HepG2 (cell line): ENCODE measurements around the gene RAN. TPM values are rescaled to one million over a fixed set of nuclear protein-coding genes. Genes with fewer than 3 reads are reported as not detected.
A peak's percentile ranks its signal among the peaks of the same experiment; 100 is the strongest.

Experiments
- CEBPG ChIP-seq: IDR thresholded peaks from 2 replicates; pipeline ENCODE4 v1.6.1; 2016
- DNMT1 ChIP-seq: sonication (generic); formaldehyde crosslinking; IDR thresholded peaks from 2 replicates; pipeline ENCODE4 v1.5.1; 2020; ENCODE audit warnings: mild to moderate bottlenecking, missing genetic modification reagents
- FOSL2 ChIP-seq: sonication (generic); formaldehyde crosslinking; IDR thresholded peaks from 2 replicates; pipeline ENCODE4 v1.4.0; 2020; ENCODE audit warnings: missing genetic modification reagents
- FOXA1 ChIP-seq, 2 experiments: fragments of 450-650 bp in 1 of 2; sonication (generic) in 1 of 2; formaldehyde crosslinking in 1 of 2; IDR thresholded peaks; 2 replicates each; pipeline versions ENCODE4 v1.4.0 to v1.6.1; 2016 to 2020; ENCODE audit warnings: missing genetic modification reagents in 1 of 2
- HDAC6 ChIP-seq: fragments of 200-600 bp; sonication (generic); IDR thresholded peaks from 2 replicates; pipeline ENCODE4 v1.7.0; 2017; ENCODE audit warnings: mild to moderate bottlenecking, antibody characterized with exemption, low read length, low read depth
- HOXA9 ChIP-seq: sonication (generic); formaldehyde crosslinking; IDR thresholded peaks from 2 replicates; pipeline ENCODE4 v1.8.1; 2022; ENCODE audit warnings: missing genetic modification reagents, mild to moderate bottlenecking, moderate library complexity, borderline replicate concordance
- KAT2B ChIP-seq: fragments of 150-350 bp; IDR thresholded peaks from 2 replicates; pipeline ENCODE4 v1.6.1; 2014; ENCODE audit warnings: low read depth, low read length, borderline replicate concordance
- POGK ChIP-seq: sonication (generic); formaldehyde crosslinking; conservative IDR thresholded peaks from 2 replicates; pipeline ENCODE4 v1.8.0; 2022; ENCODE audit warnings: mild to moderate bottlenecking, moderate library complexity, missing genetic modification reagents
- PRDM4 ChIP-seq: sonication (generic); formaldehyde crosslinking; IDR thresholded peaks from 2 replicates; pipeline ENCODE4 v1.9.0; 2021; ENCODE audit warnings: missing genetic modification reagents, borderline replicate concordance
- PREB ChIP-seq: sonication (generic); formaldehyde crosslinking; IDR thresholded peaks from 2 replicates; pipeline ENCODE4 v1.4.0; 2020; ENCODE audit warnings: missing genetic modification reagents
- RARG ChIP-seq: sonication (generic); formaldehyde crosslinking; IDR thresholded peaks from 2 replicates; pipeline ENCODE4 v1.4.0; 2020; ENCODE audit warnings: low read depth, mild to moderate bottlenecking, missing genetic modification reagents
- SNAI1 ChIP-seq: sonication (generic); formaldehyde crosslinking; IDR thresholded peaks from 2 replicates; pipeline ENCODE4 v1.5.0; 2020; ENCODE audit warnings: mild to moderate bottlenecking, missing genetic modification reagents, borderline replicate concordance
- SOX6 ChIP-seq, 2 experiments: fragments of 450-650 bp in 1 of 2; sonication (generic) in 1 of 2; formaldehyde crosslinking in 1 of 2; IDR thresholded peaks; 2 replicates each; pipeline versions ENCODE4 v1.4.0 to v1.6.1; 2017 to 2020; ENCODE audit warnings: antibody characterized with exemption in 1 of 2, mild to moderate bottlenecking in 1 of 2, missing genetic modification reagents in 1 of 2
- TERF1 ChIP-seq: sonication (generic); formaldehyde crosslinking; IDR thresholded peaks from 2 replicates; pipeline ENCODE4 v1.8.0; 2022; ENCODE audit warnings: mild to moderate bottlenecking, missing genetic modification reagents, moderate library complexity
- ZBTB1 ChIP-seq: sonication (generic); formaldehyde crosslinking; IDR thresholded peaks from 2 replicates; pipeline ENCODE4 v1.4.0; 2020; ENCODE audit warnings: missing genetic modification reagents, borderline replicate concordance
- ZBTB49 ChIP-seq: sonication (generic); formaldehyde crosslinking; IDR thresholded peaks from 2 replicates; pipeline ENCODE4 v1.4.0; 2020; ENCODE audit warnings: missing genetic modification reagents, borderline replicate concordance
- ZFX ChIP-seq: sonication (generic); formaldehyde crosslinking; IDR thresholded peaks from 2 replicates; pipeline ENCODE4 v1.4.0; 2020; ENCODE audit warnings: mild to moderate bottlenecking, low read depth, missing genetic modification reagents, moderate library complexity
- ZNF496 ChIP-seq: sonication (generic); formaldehyde crosslinking; IDR thresholded peaks from 2 replicates; pipeline ENCODE4 v1.8.1; 2023; ENCODE audit warnings: mild to moderate bottlenecking, moderate library complexity, missing genetic modification reagents; ENCODE audit not compliant: insufficient replicate concordance
- ZNF552 ChIP-seq: sonication (generic); formaldehyde crosslinking; IDR thresholded peaks from 2 replicates; pipeline ENCODE4 v1.9.0; 2022; ENCODE audit warnings: missing genetic modification reagents, mild to moderate bottlenecking, borderline replicate concordance
- ZNF724P ChIP-seq: sonication (generic); formaldehyde crosslinking; IDR thresholded peaks from 2 replicates; pipeline ENCODE4 v1.8.0; 2022; ENCODE audit warnings: missing genetic modification reagents, borderline replicate concordance
- ZNF891 ChIP-seq: sonication (generic); formaldehyde crosslinking; IDR thresholded peaks from 2 replicates; pipeline ENCODE4 v1.5.0; 2020; ENCODE audit warnings: mild to moderate bottlenecking, missing genetic modification reagents
- polyA plus RNA-seq, 8 experiments: library from polyadenylated mRNA; depleted of rRNA in 3 of 8; stranded (reverse) in 7 of 8; unstranded in 1 of 8; fragments of >200 nt; fragmentation: Illumina TruSeq in 4 of 8; extraction: Trizol in 4 of 8; gene quantifications; 2 replicates each; pipeline versions ENCODE4 v1.2.1 to v1.2.3, GENCODE V29; 2011 to 2016; ENCODE audit warnings: low read depth in 4 of 8, missing spikeins in 1 of 8, mixed read lengths in 1 of 8; ENCODE audit not compliant: insufficient read depth in 1 of 8
- total RNA-seq, 5 experiments: library from RNA; depleted of rRNA; stranded (reverse); fragments of >200 nt; fragmentation: Illumina TruSeq; extraction: Trizol; gene quantifications; 2 replicates each; pipeline ENCODE4 v1.2.3, GENCODE V29; 2016; ENCODE audit warnings: low read depth in 1 of 5

RAN gene
- total and polyA plus RNA-seq, 2 of the 13 experiments (the other 11 are each of a cell fraction or from before 2014, with no cell fraction given): 1,335 to 1,630 TPM

GRCh38 chr12:130863298-130863697 lies 8.6 kb upstream of the RAN start (continued):
- TF ChIP-seq POGK (CRISPR knock-in tag): no peak
- no peak for TF ChIP-seq SOX6 (IDR thresholded peaks at IDR 0.05)
- peak; percentile 28; the same call in 1 of the 2 replicates for TF ChIP-seq SOX6 (CRISPR knock-in tag; IDR thresholded peaks at IDR 0.05)
- no peak for TF ChIP-seq ZNF496
- peak; percentile 58 for TF ChIP-seq ZFX (CRISPR knock-in tag)
- no peak for TF ChIP-seq PRDM4 (CRISPR knock-in tag)
- TF ChIP-seq SNAI1 (CRISPR knock-in tag): no peak
- TF ChIP-seq FOXA1 (IDR thresholded peaks at IDR 0.05): no peak
- TF ChIP-seq FOXA1 (CRISPR knock-in tag; IDR thresholded peaks at IDR 0.05): peak; percentile 76
- TF ChIP-seq KAT2B: no peak
- no peak for TF ChIP-seq ZNF724P (CRISPR knock-in tag)
- no peak for TF ChIP-seq DNMT1
- TF ChIP-seq ZBTB1 (CRISPR knock-in tag): no peak
- no peak for TF ChIP-seq ZNF552 (CRISPR knock-in tag)
- no peak for TF ChIP-seq ZBTB49
- no peak for TF ChIP-seq HDAC6
- no peak for TF ChIP-seq PREB
- no peak for TF ChIP-seq HOXA9 (CRISPR knock-in tag)
- peak; percentile 41; the same call in 1 of the 2 replicates for TF ChIP-seq FOSL2 (CRISPR knock-in tag)
- peak; percentile 96 for TF ChIP-seq CEBPG (CRISPR knock-in tag)
- no peak for TF ChIP-seq ZNF891
- no peak for TF ChIP-seq TERF1 (CRISPR knock-in tag)
- no peak for TF ChIP-seq RARG (CRISPR knock-in tag)
